Measurements from ENCODE around the gene PLCH1. TPM values are rescaled to one million over a fixed set of nuclear protein-coding genes. Genes with fewer than 3 reads are reported as not detected.

PLCH1 gene
- 0.85 to 1.4 TPM (median 1.3 TPM) in 5 replicates for total RNA-seq (2022; extraction: Qiagen RNA extraction; ENCODE audit: low read depth)

GRCh38 chr3:155744626-155745324 is at the start of gene PLCH1:
Gene PLCH1, minus strand, starts transcription at chr3:155745071. Its CDS starts 40,847 bp downstream, at chr3:155704224.

Other genes starting within 250 kb of the PLCH1 start
- gene C3orf33, start 61.2 kb upstream of the PLCH1 start, total RNA-seq (2022; extraction: Qiagen RNA extraction; ENCODE audit: low read depth) = 4.3 to 9.1 TPM (median 7.2 TPM) in 5 replicates
- gene SLC33A1, start 109.4 kb upstream of the PLCH1 start, total RNA-seq (2022; extraction: Qiagen RNA extraction; ENCODE audit: low read depth) = 10.2 to 16.6 TPM (median 15.5 TPM) in 5 replicates
- gene GMPS, start 125.6 kb upstream of the PLCH1 start, total RNA-seq (2022; extraction: Qiagen RNA extraction; ENCODE audit: low read depth) = 75.2 to 112 TPM (median 93.2 TPM) in 5 replicates

Data from A549 treated with RU486 at 1 μM for 4 hours (cell line).